CD4-positive, alpha-beta memory T cell (primary cell): ENCODE measurements around the gene PPTC7. TPM values are rescaled to one million over a fixed set of nuclear protein-coding genes. Genes with fewer than 3 reads are reported as not detected.

Experiments used
- CTCF ChIA-PET: fragments of 350-600 bp; sonication (Branson Sonifier 250); formaldehyde crosslinking; loops from one replicate; lab custom pipeline; 2021; ENCODE audit warnings: inconsistent platforms; ENCODE audit not compliant: partially characterized antibody; lab: Charles Lee
- POLR2A ChIA-PET: fragments of 350-600 bp; sonication (Branson Sonifier 250); formaldehyde crosslinking; loops from one replicate; lab custom pipeline; 2021; ENCODE audit not compliant: partially characterized antibody; lab: Charles Lee
- DNase-seq, 5 donors: peaks; one replicate each; pipeline versions ENCODE4 v3.0.0 to v3.0.0-alpha.2; 2020 to 2022; ENCODE audit warnings: mixed read lengths in 1 of 5
- H3K27ac ChIP-seq: one replicate; pipeline ENCODE4 v1.7.0; 2013; ENCODE audit warnings: low read depth, low read length
- H3K27me3 ChIP-seq: 2 replicates; pipeline ENCODE4 v1.7.0; 2013; ENCODE audit warnings: mild to moderate bottlenecking, low read length, moderate library complexity; ENCODE audit not compliant: insufficient read depth
- H3K36me3 ChIP-seq: 2 replicates; pipeline ENCODE4 v1.7.0; 2013; ENCODE audit warnings: mild to moderate bottlenecking, low read length, moderate library complexity; ENCODE audit not compliant: insufficient read depth
- H3K4me1 ChIP-seq: 2 replicates; pipeline ENCODE4 v1.7.0; 2013; ENCODE audit warnings: mild to moderate bottlenecking, low read length, moderate library complexity; ENCODE audit not compliant: insufficient read depth
- H3K4me3 ChIP-seq, 2 donors: one replicate each; pipeline ENCODE4 v1.7.0; 2013; ENCODE audit warnings: low read length in 2 of 2, mild to moderate bottlenecking in 1 of 2
- H3K9me3 ChIP-seq, 2 donors: one replicate each; pipeline ENCODE4 v1.7.0; 2013; ENCODE audit warnings: low read length in 2 of 2, control low read depth in 1 of 2; ENCODE audit not compliant: control insufficient read depth in 1 of 2
- H3K27ac Mint-ChIP-seq, 7 donors: one replicate each; pipeline ENCODE4 v1.8.0; 2020 to 2021; ENCODE audit warnings: mixed read lengths in 7 of 7, mild to moderate bottlenecking in 6 of 7, inconsistent platforms in 3 of 7, moderate library complexity in 3 of 7
- H3K27me3 Mint-ChIP-seq, 2 donors: one replicate each; pipeline ENCODE4 v1.8.0; 2020 to 2021; ENCODE audit warnings: mixed read lengths in 2 of 2
- H3K36me3 Mint-ChIP-seq, 2 donors: one replicate each; pipeline ENCODE4 v1.8.0; 2020 to 2021; ENCODE audit warnings: mixed read lengths in 2 of 2, inconsistent platforms in 1 of 2, mild to moderate bottlenecking in 1 of 2
- H3K4me1 Mint-ChIP-seq, 4 donors: one replicate each; pipeline ENCODE4 v1.8.0; 2020 to 2021; ENCODE audit warnings: mixed read lengths in 4 of 4, mild to moderate bottlenecking in 1 of 4
- H3K4me3 Mint-ChIP-seq, 8 donors: one replicate each; pipeline ENCODE4 v1.8.0; 2020 to 2021; ENCODE audit warnings: mixed read lengths in 8 of 8, mild to moderate bottlenecking in 7 of 8, moderate library complexity in 6 of 8, inconsistent platforms in 3 of 8
- H3K9me3 Mint-ChIP-seq, 8 donors: one replicate each; pipeline ENCODE4 v1.8.0; 2020 to 2021; ENCODE audit warnings: mixed read lengths in 8 of 8, mild to moderate bottlenecking in 5 of 8, inconsistent platforms in 3 of 8, moderate library complexity in 1 of 8
- intact Hi-C: fragments of 100-400 bp; cut with micrococcal nuclease; formaldehyde crosslinking; loops from one replicate; pipeline ENCODE4 v1.15.1; 2023
- polyA plus RNA-seq, 2 donors: library from polyadenylated mRNA; unstranded; fragments of 300-500 nt; fragmentation: Illumina TruSeq; gene quantifications; one replicate each; pipeline ENCODE4 v1.2.3, GENCODE V29; 2021
- total RNA-seq, 2 experiments: library from RNA; stranded (reverse); gene quantifications; one replicate each; pipeline ENCODE4 v1.2.3, GENCODE V29; 2021

Gene PPTC7
- total and polyA plus RNA-seq, 4 experiments from 2014 or later: 4.7 to 35.6 (median 22.6) TPM

GRCh38 chr12:110557300-110557699, 25.8 kb downstream of the PPTC7 start:
- H3K27me3 Mint-ChIP-seq: no peaks in the 10 kb centered on the region

GRCh38 chr12:110556705-110557104, 26.4 kb downstream of the PPTC7 start:
- peaks cover 13 to 17% of the 10 kb centered on the region in 2 donors for H3K36me3 Mint-ChIP-seq
- no peak for DNase-seq
- H3K4me3 Mint-ChIP-seq: peak overlapping the region in 1 of 8 donors; percentile 50
- no peak overlapping the region for H3K4me3 ChIP-seq
- no peaks in the 10 kb centered on the region for H3K9me3 Mint-ChIP-seq
- H3K27ac Mint-ChIP-seq: peak overlapping the region in 4 of 7 donors; percentile 1 to 82 (median 48)
- no peaks in the 10 kb centered on the region for H3K27me3 Mint-ChIP-seq
- POLR2A ChIA-PET: no interaction called here
- peaks cover 51% of the 10 kb centered on the region for H3K4me1 ChIP-seq
- intact Hi-C loops: no loop called here
- no peaks in the 10 kb centered on the region for H3K27me3 ChIP-seq
- peaks cover 41 to 68% (median 57%) of the 10 kb centered on the region in 4 donors for H3K4me1 Mint-ChIP-seq
- no peak overlapping the region for H3K27ac ChIP-seq
- H3K9me3 ChIP-seq: no peaks in the 10 kb centered on the region
- peaks cover 1% of the 10 kb centered on the region for H3K36me3 ChIP-seq
- CTCF ChIA-PET: interaction anchor here (1.0 to 1.6 kb wide), 4 partner anchors 29 to 125 kb away, joined by 3 to 7 read pairs (median 4); no protein-coding TSS in a partner anchor

More at GRCh38 chr12:110557300-110557699, 25.8 kb downstream of the PPTC7 start:
- ChIA-PET CTCF (interaction anchor here (1.0 to 1.6 kb wide), 3 partner anchors 43 to 126 kb away, joined by 4 to 7 read pairs (median 5); no protein-coding TSS in a partner anchor), POLR2A (no interaction called here)
- Mint-ChIP-seq H3K4me3 (no peak overlapping the region), H3K27ac (peak overlapping the region in 5 of 7 donors; percentile 1 to 76 (median 29)), H3K36me3 (peaks cover 9 to 14% of the 10 kb centered on the region in 2 donors), H3K4me1 (peaks cover 39 to 68% (median 54%) of the 10 kb centered on the region in 4 donors), H3K9me3 (no peaks in the 10 kb centered on the region)
- Histone ChIP-seq H3K4me3 (no peak overlapping the region), H3K4me1 (peaks cover 56% of the 10 kb centered on the region), H3K27me3 (no peaks in the 10 kb centered on the region), H3K9me3 (no peaks in the 10 kb centered on the region), H3K36me3 (no peaks in the 10 kb centered on the region), H3K27ac (no peak overlapping the region)
- DNase-seq: no peak
- intact Hi-C loops: no loop called here

GRCh38 chr12:110555577-110556406, 27.3 kb downstream of the PPTC7 start:
- Mint-ChIP-seq H3K27ac (peak overlapping the region in 4 of 7 donors; percentile 17 to 71 (median 25)), H3K36me3 (peaks cover 16 to 22% of the 10 kb centered on the region in 2 donors), H3K9me3 (no peaks in the 10 kb centered on the region), H3K4me3 (peak overlapping the region in 1 of 8 donors; percentile 3), H3K27me3 (no peaks in the 10 kb centered on the region), H3K4me1 (peaks cover 35 to 62% (median 51%) of the 10 kb centered on the region in 4 donors)
- H3K27ac ChIP-seq: no peak overlapping the region
- no peaks in the 10 kb centered on the region for H3K27me3 ChIP-seq
- ChIA-PET POLR2A (interaction anchor here (4.5 kb wide), 1 partner anchor 45 kb away, joined by 34 read pairs; no protein-coding TSS in a partner anchor), CTCF (interaction anchor here (0.9 to 8.7 kb wide), 7 partner anchors 19 to 47 kb away, joined by 3 to 282 read pairs (median 5); no protein-coding TSS in a partner anchor)
- no peak overlapping the region for H3K4me3 ChIP-seq
- H3K4me1 ChIP-seq: peaks cover 44% of the 10 kb centered on the region
- H3K9me3 ChIP-seq: no peaks in the 10 kb centered on the region
- no peak for DNase-seq
- intact Hi-C loops: no loop called here
- peaks cover 3% of the 10 kb centered on the region for H3K36me3 ChIP-seq

- Histone ChIP-seq H3K27ac (no peak overlapping the region), H3K9me3 (no peaks in the 10 kb centered on the region), H3K27me3 (no peaks in the 10 kb centered on the region), H3K36me3 (peaks cover 7% of the 10 kb centered on the region), H3K4me1 (peaks cover 32% of the 10 kb centered on the region), H3K4me3 (no peak overlapping the region)
- Mint-ChIP-seq H3K4me1 (peaks cover 35 to 60% (median 51%) of the 10 kb centered on the region in 4 donors), H3K27ac (peak overlapping the region in 2 of 7 donors; percentile 23 to 46), H3K27me3 (no peaks in the 10 kb centered on the region), H3K36me3 (peaks cover 27 to 32% of the 10 kb centered on the region in 2 donors), H3K4me3 (no peak overlapping the region), H3K9me3 (no peaks in the 10 kb centered on the region)
- DNase-seq: no peak
- POLR2A ChIA-PET: interaction anchor here (4.5 kb wide), 1 partner anchor 47 kb away, joined by 34 read pairs; no protein-coding TSS in a partner anchor
- CTCF ChIA-PET: interaction anchor here (0.6 to 8.7 kb wide), 13 partner anchors 11 to 104 kb away, joined by 3 to 282 read pairs (median 5); partner anchors contain the start of genes ARPC3 and TCTN1
- intact Hi-C loops: no loop called here
Observed at GRCh38 chr12:110554184-110554583, 28.9 kb downstream of the PPTC7 start.

- Histone ChIP-seq H3K36me3 (peaks cover 7% of the 10 kb centered on the region), H3K9me3 (no peaks in the 10 kb centered on the region), H3K4me3 (no peak overlapping the region), H3K27ac (no peak overlapping the region), H3K27me3 (no peaks in the 10 kb centered on the region), H3K4me1 (peaks cover 17% of the 10 kb centered on the region)
- H3K27ac Mint-ChIP-seq: peak overlapping the region in 1 of 7 donors; percentile 60
- intact Hi-C loops: no loop called here
- no peaks in the 10 kb centered on the region for H3K9me3 Mint-ChIP-seq
- no peaks in the 10 kb centered on the region for H3K27me3 Mint-ChIP-seq
- DNase-seq: no peak
- ChIA-PET CTCF (interaction anchor here (1.1 to 8.7 kb wide), 14 partner anchors 10 to 277 kb away, joined by 3 to 282 read pairs (median 6); partner anchors contain the start of genes ARPC3, FAM216A and GPN3), POLR2A (interaction anchor here (4.5 kb wide), 1 partner anchor 50 kb away, joined by 34 read pairs; no protein-coding TSS in a partner anchor)
- no peak overlapping the region for H3K4me3 Mint-ChIP-seq
- H3K36me3 Mint-ChIP-seq: peaks cover 21 to 41% of the 10 kb centered on the region in 2 donors
- peaks cover 30 to 51% (median 39%) of the 10 kb centered on the region in 4 donors for H3K4me1 Mint-ChIP-seq
Observed at GRCh38 chr12:110550981-110551380, 32.1 kb downstream of the PPTC7 start.

GRCh38 chr12:110549716-110550115, 33.4 kb downstream of the PPTC7 start:
- Mint-ChIP-seq H3K36me3 (peaks cover 29 to 50% of the 10 kb centered on the region in 2 donors), H3K4me1 (peaks cover 23 to 45% (median 28%) of the 10 kb centered on the region in 4 donors), H3K27me3 (no peaks in the 10 kb centered on the region), H3K27ac (peak overlapping the region in 4 of 7 donors; percentile 1 to 43 (median 29)), H3K4me3 (no peak overlapping the region), H3K9me3 (no peaks in the 10 kb centered on the region)
- intact Hi-C loops: no loop called here
- Histone ChIP-seq H3K9me3 (no peaks in the 10 kb centered on the region), H3K36me3 (peaks cover 7% of the 10 kb centered on the region), H3K27ac (no peak overlapping the region), H3K4me3 (no peak overlapping the region), H3K4me1 (peaks cover 12% of the 10 kb centered on the region), H3K27me3 (no peaks in the 10 kb centered on the region)
- CTCF ChIA-PET: interaction anchor here (0.7 to 8.7 kb wide), 3 partner anchors 52 to 92 kb away, joined by 3 to 282 read pairs (median 3); no protein-coding TSS in a partner anchor
- POLR2A ChIA-PET: interaction anchor here (0.6 to 1.8 kb wide), 3 partner anchors 55 to 481 kb away, joined by 3 to 5 read pairs (median 4); partner anchors contain the start of gene ARPC3
- DNase-seq: no peak
